Stimulated activated CD4-positive, alpha-beta T cell treated with anti-CD3 and anti-CD28 coated beads, Interleukin-4, amount 100 ng/mL, for 1 hour (primary cell): ENCODE measurements around the gene ALDH3A2.
A peak's percentile ranks its signal among the peaks of the same experiment; 100 is the strongest.

ENCODE experiments used
- DNase-seq: peaks from one replicate; pipeline ENCODE4 v3.0.0-alpha.2; 2020

Gene ALDH3A2

DNA sequence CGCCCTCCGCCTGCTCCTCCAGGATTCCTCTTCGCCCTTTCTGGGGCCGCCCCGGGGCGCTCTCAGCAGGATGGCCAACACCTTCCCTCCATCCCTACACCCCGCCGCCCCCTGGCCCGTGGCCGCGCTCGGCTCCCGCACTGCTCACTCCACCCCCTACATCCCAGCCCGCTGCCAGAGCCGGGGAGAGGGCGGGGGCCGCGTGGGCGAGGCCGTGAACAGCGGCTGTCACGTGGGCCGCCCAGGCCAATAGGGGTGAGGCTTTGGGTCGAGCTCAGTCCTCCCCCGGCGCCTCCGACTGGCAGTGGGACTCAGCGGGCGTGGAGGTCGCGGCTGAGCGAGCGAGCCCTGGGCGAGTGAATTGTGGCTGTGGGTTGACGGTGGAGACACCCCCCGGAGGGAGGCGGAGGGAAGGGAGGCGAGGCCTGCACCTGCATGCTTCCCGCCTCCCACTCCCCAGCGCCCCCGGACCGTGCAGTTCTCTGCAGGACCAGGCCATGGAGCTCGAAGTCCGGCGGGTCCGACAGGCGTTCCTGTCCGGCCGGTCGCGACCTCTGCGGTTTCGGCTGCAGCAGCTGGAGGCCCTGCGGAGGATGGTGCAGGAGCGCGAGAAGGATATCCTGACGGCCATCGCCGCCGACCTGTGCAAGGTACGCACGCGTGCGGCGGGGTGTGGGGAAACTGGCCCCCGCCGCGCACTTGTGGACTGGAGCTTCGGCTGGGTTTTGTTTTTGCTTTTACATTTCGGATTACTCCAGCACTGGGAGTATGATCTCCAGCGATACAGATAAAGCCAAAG, at the start of gene ALDH3A2:
Gene ALDH3A2 (plus strand): TSS at position 277 of the 799 bp plus-strand sequence. CDS start 221 bp downstream, at position 498.
- DNase-seq, result peak; percentile 97

DNA sequence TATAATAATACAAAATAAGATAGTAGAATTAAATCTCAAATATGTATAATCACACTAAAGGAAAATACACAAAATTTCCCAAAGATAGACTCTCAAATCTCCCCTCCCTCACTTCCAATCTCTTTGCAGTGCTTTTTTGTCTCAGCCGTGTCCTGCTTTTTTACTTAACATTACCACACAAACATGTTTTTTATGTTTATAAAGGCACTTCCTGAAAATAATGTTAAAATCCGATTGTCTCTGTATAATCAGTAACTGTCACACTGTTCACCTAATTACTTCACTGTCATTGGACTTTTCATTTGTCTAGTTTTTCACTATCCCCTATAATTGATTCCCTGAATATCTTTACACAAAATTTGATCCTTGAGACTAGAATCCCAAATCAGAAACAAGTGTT, 38.2 kb upstream of the ALDH3A2 start:
- DNase-seq, result no peak

DNA sequence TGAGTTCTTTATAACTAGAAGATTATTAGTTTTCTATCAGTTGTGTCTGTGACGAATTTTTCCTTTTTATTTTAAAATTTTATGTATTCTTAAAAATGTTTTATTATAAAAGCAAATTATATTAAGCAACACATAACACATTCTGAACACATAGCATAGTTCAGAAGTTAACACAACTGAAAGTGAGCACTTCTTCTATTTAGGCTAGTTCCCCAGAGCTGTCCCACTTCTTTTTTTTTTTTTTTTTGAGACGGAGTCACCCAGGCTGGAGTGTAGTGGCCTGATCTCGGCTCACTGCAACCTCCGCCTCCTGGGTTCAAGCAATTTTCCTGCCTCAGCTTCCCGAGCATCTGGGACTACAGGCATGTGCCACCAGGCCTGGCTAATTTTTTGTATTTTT, 37.7 kb upstream of the ALDH3A2 start:
- no peak for DNase-seq

- DNase-seq, result no peak
Measured at GRCh38 chr17:19613979-19614378, 34.6 kb upstream of the ALDH3A2 start.

DNA sequence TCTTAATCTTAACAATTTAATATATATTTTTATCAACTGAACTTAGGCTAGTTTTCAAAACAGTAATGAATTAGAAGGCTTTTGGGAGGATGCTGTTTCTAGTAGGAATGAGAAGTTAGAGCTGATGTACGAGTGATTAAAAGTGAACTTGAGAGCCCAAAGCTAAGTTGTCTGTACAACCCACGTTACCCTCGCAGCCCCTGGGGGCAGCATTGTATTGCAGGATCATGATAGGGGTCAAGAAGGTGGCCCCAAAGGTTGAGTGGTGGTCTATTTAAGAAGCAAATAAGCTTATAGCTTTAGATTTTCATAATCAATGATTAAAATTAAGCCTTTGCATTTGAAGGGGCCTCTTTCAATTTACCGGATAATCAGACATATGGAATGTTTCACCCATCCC, 33.7 kb upstream of the ALDH3A2 start:
- no peak for DNase-seq

GRCh38 chr17:19618015-19618414, 30.5 kb upstream of the ALDH3A2 start:
- no peak for DNase-seq

- no peak for DNase-seq
Measured at GRCh38 chr17:19619705-19620325, 28.7 kb upstream of the ALDH3A2 start.

DNA sequence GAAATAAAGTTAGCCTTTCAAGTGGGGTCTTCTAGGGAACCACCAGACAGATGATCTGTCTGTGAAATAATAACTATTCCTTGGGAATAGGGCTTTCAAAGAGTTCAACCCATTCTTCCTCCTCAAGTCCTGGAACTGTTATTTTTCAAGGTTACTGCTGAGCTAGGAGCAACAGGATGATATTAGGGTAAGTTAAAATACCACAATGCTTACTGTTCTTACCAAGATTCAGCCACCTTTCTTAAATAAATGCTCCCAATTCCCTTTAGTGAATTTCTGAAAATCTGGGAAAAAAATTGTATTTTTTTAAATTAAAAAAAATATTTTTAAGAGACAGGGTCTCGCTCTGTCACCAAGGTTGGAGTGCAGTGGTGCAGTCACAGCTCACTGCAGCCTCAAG, 26.9 kb upstream of the ALDH3A2 start:
- DNase-seq, result no peak

GRCh38 chr17:19626079-19626478, 22.5 kb upstream of the ALDH3A2 start:
- DNase-seq, result no peak

- DNase-seq, result no peak
Measured at GRCh38 chr17:19629449-19629848, 19.1 kb upstream of the ALDH3A2 start.

DNA sequence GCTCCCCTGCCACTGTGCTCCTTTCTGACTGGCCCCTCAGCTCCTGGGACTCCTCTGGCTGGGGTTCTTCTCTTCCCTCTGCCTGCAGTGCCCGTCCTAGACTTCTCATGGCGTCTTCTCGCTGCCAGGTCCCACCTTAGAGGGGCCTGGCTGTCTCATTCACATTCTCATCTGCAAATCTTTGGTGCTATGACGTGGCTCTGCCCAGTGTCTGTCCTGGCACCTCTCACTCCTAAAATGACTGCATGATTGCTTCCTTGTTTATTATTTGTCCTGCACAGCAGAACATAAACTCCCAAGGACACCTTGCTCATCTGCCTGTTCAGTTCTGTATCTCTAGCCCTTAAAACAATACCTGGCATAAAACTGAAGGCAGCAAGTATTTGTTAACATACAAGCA, 18.5 kb upstream of the ALDH3A2 start:
- DNase-seq, result no peak

- no peak for DNase-seq
Measured at GRCh38 chr17:19630661-19631060, 17.9 kb upstream of the ALDH3A2 start.

GRCh38 chr17:19631905-19632304, 16.6 kb upstream of the ALDH3A2 start:
- no peak for DNase-seq

DNA sequence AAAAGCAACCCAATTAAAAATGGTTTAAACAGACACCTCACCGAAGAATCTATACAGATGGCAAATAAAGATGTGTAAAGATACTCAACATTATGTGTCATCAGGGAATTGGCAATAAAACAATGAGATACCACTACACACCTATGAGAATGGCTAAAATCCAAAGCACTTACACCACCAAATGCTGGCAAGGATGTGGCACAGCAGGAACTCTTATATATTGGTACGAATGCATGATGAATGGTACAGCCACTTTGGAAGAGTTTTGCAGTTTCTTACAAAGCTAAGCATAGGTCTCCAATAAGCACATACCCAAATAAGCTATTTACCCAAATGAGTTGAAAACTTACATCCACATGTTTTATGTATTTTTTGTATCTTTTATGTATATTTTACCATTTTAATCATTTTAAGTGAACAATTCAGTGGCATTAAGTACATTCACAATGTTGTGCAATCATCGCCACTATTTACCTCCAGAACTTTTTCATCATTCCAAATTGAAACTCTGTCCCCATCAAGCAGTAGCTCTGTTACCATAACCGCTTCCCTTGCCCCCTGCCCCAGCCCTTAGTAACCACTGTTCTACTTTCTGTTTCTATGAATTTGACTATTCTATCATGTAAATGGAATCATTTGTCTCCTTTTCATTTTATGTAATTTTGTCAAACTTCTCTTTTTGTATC, 6.7 kb upstream of the ALDH3A2 start:
- no peak for DNase-seq

GRCh38 chr17:19642373-19642893, 6.1 kb upstream of the ALDH3A2 start:
- DNase-seq, result no peak

GRCh38 chr17:19644493-19645210, 3.9 kb upstream of the ALDH3A2 start:
- no peak for DNase-seq

- DNase-seq, result peak; percentile 47
Measured at GRCh38 chr17:19645734-19646201, 2.8 kb upstream of the ALDH3A2 start.

DNA sequence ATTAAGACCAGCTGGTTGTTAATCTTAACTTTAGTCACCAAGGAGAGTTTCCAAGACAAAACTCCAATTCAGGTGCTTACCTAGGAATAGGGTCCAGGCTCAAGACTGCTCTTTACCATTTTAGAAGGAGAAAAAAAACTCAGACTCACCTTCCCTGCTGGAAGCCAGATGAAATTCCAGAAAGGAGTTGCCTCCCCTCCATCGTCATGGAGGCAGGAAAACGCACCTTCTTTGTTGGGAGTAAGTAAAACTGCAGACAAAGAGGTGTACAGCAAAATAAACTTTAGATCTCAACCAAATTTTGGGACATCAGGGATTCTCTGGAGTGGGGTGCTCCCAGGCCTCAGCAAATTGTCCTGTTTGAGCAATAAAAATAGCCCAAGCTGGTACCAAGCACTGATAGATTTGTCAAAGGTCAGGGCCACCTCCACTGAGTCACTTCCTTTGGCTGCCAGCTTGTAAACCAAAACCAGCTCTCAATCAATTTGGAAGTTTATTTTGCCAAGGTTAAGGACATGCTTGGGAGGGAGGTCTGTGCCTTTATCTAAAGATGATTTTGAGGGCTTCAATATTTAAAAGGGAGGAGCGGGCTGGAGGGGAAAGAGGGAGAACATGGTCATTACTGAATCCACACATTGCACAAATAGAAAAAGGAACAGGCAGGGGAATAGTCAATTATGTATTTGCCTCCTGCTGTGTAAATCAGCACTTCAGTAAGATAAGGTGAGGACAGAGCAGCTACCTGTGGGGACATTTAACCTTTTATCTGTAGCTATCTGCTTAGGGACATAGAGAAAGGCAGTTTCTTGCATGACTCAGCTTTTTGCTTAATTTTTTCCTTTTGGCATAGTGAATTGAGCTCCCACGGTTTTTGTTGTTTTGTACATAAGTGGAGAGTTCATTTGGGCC, 1.5 kb upstream of the ALDH3A2 start:
- no peak for DNase-seq

DNA sequence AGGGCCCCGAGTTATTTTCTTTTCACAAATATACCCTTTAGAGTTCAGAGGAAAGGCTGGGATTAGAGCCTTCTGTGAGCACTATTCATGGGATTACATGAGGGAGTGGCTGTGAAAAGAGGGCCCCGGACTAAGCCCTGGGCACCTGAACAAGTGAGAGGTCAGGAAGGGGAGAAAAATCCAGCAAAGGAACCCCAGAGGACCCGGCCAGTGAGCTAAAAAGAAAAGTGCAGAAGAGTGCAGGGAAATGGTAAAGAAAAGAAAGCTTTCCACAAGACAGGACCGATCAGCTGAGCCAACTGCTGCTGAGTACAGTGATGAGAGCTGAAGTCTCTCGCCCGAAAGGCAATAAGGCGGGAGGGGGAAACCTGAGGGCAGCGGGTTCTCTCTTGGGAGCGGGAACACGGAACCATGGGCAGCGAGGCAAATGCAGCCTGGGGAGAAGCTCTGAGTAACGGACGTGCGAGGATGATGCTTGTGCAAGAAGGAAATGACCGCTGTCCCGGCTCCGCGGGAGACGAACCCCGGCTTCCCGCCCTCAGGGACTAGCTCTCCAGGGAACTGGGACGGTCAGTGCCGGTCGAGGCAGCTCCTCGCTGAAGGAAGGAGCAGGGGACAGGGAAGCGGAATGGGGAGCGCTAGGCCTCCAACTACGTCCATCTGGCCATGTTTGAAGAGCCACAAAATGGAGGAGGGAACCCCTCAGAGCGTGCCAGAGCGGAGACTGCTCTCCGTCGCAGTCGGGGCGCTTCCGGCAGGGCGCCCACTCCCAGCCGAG, 665 bp upstream of the ALDH3A2 start:
- peak; percentile 27 for DNase-seq

GRCh38 chr17:19649274-19649541, 657 bp downstream of the ALDH3A2 start:
- DNase-seq, result no peak

GRCh38 chr17:19650826-19651225, 2.3 kb downstream of the ALDH3A2 start:
- DNase-seq, result no peak
